ENCODE data around the gene CNTN2.

- TF ChIP-seq FOXP2 (optimal IDR thresholded peaks at IDR 0.05; ENCODE audit: borderline replicate concordance, extremely low read depth, extremely low read length, insufficient read depth) (no peak), POLR2AphosphoS5 (IDR thresholded peaks at IDR 0.05; ENCODE audit: low read depth, low read length) (no peak), TAF1 (IDR thresholded peaks at IDR 0.05; ENCODE audit: borderline replicate concordance, insufficient read depth, low read length) (no peak)
Measured at GRCh38 chr1:205074084-205074483, 31.1 kb downstream of the CNTN2 start.
